Measurements from ENCODE around the gene CUBN.

The CUBN gene

GRCh38 chr10:17129741-17130140, at the start of gene CUBN:
Gene CUBN (minus strand): TSS chr10:17129811. CDS start chr10:17129765, 46 bp downstream.
- no peak for DNase-seq (ENCODE audit: low read depth)

- DNase-seq (ENCODE audit: low read depth), result no peak
Observed at GRCh38 chr10:17179002-17179401, 49.4 kb upstream of the CUBN start.

DNA sequence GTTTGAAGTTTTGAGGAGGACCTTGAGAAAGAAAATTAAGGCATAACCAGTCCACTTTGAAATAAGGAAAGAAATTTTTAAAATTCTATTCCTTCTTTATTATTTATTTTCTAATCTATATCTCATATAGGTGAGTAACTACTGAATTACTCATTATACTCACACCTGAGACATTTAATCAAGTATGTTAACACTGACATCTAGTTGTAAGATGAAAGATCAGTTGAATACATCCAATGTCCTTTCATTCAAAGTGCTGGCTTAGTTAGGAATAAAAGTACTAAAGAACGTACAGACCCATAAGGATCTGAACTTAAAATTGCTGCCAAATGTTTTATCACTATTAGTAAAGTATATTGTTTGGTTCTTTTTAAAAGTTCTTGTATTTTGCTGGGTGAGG, 48.4 kb upstream of the CUBN start:
- DNase-seq (ENCODE audit: low read depth), result no peak

DNA sequence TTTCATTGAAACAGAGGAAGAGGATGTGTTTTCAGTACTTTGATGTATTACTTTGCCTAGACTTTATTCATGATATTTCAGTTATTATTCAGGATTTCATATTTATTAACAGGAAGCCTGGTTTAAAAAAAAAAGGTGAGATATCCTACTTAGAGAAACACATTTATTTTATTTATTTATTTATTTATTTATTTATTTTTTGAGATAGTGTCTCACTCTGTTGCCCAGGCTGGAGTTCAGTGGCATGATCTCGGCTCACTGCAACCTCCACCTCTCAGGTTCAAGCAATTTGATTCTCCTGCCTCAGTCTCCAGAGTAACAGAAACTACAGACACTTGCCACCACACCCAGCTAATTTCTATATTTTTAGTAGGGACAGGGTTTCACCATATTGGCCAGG, 47.4 kb upstream of the CUBN start:
- DNase-seq (ENCODE audit: low read depth), result no peak

GRCh38 chr10:17176091-17176490, 46.5 kb upstream of the CUBN start:
- no peak for DNase-seq (ENCODE audit: low read depth)

GRCh38 chr10:17175551-17175950, 45.9 kb upstream of the CUBN start:
- DNase-seq (ENCODE audit: low read depth), result no peak

DNA sequence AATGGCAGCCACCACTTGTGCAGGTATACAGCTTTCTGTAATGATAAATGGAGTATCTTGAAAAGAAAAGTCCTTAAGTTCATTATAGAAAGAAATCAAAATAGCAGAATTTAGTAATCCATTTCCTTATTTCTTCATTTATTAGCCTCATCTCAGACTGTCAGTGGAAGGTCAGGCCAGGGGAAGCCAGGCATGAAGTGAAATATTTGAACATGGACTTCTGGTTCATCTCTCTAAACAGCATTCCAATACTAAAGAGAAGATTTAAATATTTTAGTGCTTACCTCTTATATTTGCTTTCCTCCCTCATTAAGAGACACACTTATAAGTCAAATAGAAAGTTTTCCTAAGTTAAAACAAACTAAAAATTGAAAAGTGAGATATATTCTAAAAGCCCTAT, 45.0 kb upstream of the CUBN start:
- DNase-seq (ENCODE audit: low read depth), result no peak

DNA sequence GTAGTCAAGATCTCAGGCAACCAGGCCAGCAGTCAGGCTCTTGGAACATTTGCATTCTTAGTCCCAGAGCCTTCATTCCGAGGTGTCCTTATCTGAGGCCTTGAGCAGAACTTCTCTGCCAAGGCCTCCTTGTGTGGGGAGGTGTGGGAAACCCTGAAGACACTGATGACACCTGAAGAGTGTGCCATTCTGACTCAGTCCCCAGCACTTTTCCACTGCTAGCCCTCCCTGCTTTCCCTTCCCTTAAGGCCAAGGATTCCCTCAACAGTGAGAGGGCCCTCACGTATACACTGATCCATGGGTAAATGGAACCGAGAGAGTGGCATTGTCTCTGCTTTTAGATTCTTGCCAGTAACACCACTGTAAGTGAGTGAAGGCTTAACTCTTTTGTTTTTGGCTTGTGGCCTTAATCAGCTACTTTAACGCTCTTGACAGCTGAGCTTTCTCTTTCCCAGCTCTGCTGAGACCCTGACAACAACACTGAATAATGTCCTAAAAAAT, 41.6 kb upstream of the CUBN start:
- no peak for DNase-seq (ENCODE audit: low read depth)

DNA sequence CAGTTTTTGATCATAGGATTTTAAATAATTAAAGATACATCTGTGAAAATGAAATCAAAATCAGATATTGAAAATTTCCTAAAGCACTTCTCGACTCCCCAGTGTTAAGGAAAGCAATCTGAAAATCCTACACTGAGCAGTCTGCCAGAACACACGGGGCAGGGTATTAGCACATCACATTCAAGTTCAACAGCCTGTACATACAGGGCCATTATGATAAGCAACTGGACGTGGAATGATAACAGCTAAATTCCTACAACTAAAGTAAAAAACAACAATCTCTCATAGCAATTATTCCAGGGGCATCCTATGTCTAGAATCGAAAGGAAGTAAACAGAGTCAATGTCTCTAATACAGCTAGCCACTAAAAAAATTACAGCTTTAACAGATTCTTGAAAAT, 40.2 kb upstream of the CUBN start:
- DNase-seq (ENCODE audit: low read depth), result no peak

DNA sequence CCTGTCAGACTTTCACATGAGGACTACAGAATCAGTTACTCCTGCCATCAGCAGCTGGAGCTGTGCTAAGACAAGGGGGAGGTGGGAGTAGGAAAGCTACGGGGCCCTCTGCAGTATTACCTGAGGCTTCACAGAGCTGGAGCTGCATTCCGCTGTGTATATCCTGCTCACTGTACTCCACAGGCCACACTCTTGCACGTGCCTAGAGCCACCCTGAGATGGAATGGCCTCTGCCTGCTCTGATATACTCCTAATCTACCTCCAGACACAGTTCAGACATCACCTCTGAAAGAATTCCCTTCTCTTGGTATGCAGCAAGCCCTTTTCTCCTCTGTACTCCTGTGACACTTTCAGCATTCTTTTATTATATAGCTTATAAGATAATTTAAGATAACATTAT, 37.1 kb upstream of the CUBN start:
- DNase-seq (ENCODE audit: low read depth), result no peak

GRCh38 chr10:17162828-17163227, 33.2 kb upstream of the CUBN start:
- DNase-seq (ENCODE audit: low read depth), result no peak

DNA sequence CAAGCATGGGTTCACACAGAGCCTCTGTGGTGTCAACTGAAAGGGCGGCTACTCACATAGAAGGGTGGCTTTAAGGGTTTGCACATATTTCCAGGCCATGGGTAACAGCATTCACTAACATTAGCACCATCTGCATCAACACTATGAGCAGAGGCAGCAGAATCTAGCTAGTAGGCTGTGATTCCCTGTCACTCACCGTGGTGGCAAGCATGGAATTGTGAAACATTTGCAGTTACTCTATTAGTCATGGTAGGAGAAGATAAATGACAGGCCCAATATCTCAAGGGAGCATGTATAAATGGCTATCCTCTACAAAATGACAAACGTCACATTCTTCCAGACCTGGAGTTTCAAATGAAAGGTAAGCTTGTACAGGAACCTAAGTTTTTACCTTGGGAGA, 32.2 kb upstream of the CUBN start:
- no peak for DNase-seq (ENCODE audit: low read depth)

DNA sequence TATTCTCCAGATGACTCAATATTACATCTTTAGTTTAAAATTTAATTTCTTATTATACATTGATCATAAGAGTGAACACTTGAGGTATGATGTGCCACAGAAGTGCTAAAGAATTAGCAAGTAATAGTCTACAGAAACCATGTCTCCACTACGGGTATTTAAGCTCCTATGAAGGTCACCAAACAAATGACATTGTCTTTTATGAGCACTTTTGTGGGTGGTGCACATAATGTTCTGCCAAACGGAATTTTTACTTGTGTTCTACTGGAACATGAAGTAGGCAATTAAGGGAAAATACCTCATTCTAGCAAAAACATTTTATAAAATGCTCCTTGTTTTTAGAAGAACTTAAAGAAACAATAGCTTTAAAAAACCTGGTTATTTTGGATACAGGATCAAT, 27.4 kb upstream of the CUBN start:
- no peak for DNase-seq (ENCODE audit: low read depth)

- DNase-seq (ENCODE audit: low read depth), result no peak
Observed at GRCh38 chr10:17155826-17156225, 26.2 kb upstream of the CUBN start.

DNA sequence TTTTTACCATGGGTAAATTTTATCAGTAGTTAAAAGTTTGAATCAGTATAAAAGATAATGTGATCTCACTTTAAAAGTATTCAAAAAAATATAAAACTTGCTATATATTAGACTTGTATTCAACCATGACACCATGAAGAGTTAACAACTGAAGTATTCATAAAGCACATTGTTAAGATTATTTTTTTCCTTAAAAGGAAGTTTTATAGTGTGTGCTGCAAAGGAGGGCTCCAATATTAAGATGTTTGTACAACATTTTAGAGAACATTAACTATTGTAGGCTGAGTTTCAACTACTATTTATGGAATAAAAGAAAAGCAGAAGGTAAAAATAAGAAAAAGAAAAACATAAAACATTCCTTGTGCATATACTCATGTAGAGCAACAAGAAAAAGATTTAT, 24.5 kb upstream of the CUBN start:
- no peak for DNase-seq (ENCODE audit: low read depth)

- no peak for DNase-seq (ENCODE audit: low read depth)
Observed at GRCh38 chr10:17153321-17153720, 23.7 kb upstream of the CUBN start.

DNA sequence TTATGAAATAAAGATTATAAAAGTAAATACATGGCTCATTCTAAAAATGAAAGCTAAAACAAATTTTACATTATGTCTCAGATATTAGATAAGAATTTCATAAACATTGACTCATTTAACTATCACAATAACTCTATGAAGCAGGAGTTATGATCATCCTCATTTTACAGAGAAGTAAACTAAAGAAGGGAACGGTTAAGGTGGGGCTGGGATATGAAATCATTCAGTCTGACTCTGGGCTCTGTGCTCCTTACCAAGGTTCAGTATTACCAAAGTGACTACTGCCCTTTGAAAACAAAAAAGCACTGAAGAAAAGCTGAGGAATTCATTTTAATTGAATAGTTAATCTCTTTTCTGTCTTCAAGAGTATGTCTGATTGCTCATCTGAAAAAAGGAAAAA, 22.1 kb upstream of the CUBN start:
- no peak for DNase-seq (ENCODE audit: low read depth)

- no peak for DNase-seq (ENCODE audit: low read depth)
Observed at GRCh38 chr10:17147884-17148489, 18.4 kb upstream of the CUBN start.

- DNase-seq (ENCODE audit: low read depth), result no peak
Observed at GRCh38 chr10:17146892-17147291, 17.3 kb upstream of the CUBN start.

DNA sequence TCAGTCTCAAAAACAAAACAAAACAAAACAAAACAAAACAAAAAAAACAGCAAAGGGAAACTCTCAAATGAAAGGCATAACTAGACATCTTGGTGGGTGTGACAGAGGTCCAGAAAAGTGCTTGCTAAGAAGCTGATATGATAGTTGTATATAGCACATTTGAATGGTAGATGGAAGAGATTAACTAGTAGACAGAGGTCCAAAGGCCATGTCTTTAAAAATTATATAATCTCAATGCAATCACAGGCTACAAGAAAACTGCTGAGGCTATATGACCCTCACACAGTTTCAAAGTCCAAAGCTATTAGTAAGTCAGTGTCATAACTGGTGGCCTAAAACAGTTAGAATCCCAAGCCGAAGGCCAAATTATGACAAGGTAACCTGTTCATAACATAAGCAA, 15.6 kb upstream of the CUBN start:
- no peak for DNase-seq (ENCODE audit: low read depth)

GRCh38 chr10:17144757-17145156, 15.1 kb upstream of the CUBN start:
- DNase-seq (ENCODE audit: low read depth), result no peak

GRCh38 chr10:17144032-17144431, 14.4 kb upstream of the CUBN start:
- DNase-seq (ENCODE audit: low read depth), result no peak

- no peak for DNase-seq (ENCODE audit: low read depth)
Observed at GRCh38 chr10:17143055-17143690, 13.6 kb upstream of the CUBN start.
